NCI-H82 treated with DMSO at 0.1 percent for 48 hours (cell line): ENCODE measurements around the gene ATG2A.

Experiments used
- DNase-seq: peaks from one replicate; lab custom pipeline; 2025; ENCODE audit not compliant: unreplicated experiment; lab: John Stamatoyannopoulos, UW

The ATG2A gene

GRCh38 chr11:64925536-64926436 is 8.8 kb upstream of the ATG2A start:
- no peak for DNase-seq

DNA sequence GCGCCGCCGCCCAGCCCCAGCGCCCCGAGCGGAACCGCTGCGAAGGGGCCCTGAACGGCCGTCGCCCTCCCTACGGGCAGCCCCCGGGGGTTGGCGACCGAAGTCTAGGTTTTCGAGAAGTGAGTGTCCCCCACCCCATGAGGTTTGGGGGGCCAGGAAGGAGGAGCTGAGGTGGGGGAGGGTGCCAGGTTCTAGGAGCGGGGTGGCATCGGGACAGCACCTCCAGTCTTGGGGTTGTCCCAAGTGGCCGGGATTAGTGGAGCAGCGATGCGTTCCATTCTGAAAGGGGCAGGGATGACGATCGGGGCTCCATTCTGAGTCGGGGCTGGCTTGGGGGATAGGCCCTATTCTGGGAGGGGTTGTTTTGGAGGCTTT is 7.9 kb upstream of the ATG2A start:
- DNase-seq: no peak

DNA sequence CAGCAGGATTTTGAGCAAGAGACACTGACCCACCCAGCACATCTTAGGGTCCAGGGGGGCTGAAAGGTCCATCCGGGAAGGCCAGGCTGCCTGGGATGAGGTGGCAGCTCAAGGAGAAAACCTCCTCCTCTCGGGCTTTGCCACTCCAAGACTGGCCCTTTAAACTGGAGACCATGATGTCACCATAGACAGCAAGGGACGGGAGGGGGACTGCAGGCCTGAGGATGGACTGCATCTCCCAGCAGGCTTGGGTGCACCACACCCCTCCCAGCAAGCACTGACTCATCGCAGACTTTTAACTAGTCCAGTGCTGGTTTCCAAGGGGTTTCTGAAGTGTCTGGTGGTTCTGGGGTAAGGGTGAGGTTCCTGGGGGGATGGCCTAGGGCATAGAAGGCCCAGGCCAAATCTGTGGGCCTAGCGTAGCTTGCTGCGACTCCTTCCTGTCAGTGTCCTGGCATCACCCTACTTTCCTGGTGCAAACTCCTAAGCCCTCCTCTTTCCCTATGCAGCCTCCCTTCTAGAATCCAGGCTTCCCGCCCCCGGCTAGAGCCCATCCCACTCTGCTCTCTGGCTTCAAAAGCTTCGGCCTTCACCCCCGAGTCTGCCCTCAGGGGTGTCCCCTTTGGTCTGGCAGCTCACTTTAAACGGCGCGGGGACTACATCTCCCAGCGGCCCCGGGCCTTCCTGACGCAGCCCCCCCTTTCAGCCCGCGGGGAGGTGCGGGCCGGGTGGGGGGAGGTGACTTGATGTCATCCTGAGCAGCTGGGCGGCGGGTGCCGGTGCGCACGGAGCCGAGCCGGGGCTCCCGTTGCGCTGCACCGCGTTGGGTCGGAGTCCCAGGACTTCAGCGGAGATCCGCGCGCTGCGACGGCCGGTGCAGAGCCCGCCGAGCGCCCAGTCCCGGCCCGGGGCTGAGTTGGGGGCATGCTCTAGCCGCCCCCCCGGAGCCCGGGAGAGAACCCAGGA is 7.2 kb upstream of the ATG2A start, which contains the start of gene PPP2R5B:
Gene PPP2R5B, plus strand, starts transcription at position 746 of the 966 bp plus-strand sequence. CDS start 1,046 bp downstream, outside the sequence.
- peak; percentile 48 for DNase-seq

DNA sequence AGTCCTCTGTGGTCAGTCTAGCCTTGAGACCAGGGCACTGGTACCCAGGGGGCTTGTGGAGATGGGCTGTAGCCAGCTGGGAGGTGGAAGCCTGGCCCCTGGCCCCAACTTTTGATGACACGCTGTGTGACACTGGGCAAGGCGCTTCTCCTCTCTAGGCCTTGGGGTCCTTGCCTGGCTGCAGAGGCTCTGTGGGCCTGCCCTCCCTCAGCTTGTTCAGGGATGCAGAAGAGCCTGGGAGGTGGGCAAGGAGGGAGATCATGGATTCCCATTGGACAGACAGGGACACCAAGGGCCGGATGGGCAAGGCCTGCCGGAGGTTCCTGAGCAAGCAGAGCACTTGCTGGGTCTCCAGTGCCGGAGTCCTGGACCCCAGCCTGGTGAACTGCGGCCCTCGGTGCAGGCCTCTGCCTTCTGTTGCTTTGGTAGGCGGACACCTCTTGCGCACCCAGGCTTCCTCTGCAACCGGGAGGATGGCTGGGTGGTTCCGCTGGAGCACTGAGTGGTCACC is 6.2 kb upstream of the ATG2A start:
- no peak for DNase-seq

GRCh38 chr11:64921384-64921783 is 4.4 kb upstream of the ATG2A start:
- no peak for DNase-seq

- DNase-seq: no peak
Observed at GRCh38 chr11:64920124-64920523, 3.1 kb upstream of the ATG2A start.

DNA sequence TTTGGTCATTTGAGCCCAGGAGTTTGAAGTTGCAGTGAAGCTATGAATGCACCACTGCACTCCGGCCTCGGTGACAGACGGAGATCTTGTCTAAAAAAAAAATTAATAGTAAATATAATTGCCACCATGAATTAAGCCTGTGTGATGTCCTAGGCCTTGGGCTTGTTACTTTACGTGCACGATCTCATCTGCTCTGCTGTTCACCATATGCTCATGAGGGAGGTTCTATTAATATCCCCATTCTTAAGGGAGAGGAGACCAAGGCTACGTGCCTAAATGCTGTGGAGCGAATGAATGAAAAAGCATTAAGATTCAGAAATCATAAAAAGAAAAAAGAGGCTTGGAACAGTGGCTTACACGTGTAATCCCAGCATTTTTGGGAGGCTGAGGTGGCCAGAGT is 2.6 kb upstream of the ATG2A start:
- no peak for DNase-seq

- DNase-seq: no peak
Observed at GRCh38 chr11:64918017-64918416, 1.0 kb upstream of the ATG2A start.

GRCh38 chr11:64917663-64917995 is 620 bp upstream of the ATG2A start:
- no peak for DNase-seq

- DNase-seq: no peak
Observed at GRCh38 chr11:64916040-64916774, 802 bp downstream of the ATG2A start.

- DNase-seq: no peak
Observed at GRCh38 chr11:64915376-64915887, 1.6 kb downstream of the ATG2A start.

DNA sequence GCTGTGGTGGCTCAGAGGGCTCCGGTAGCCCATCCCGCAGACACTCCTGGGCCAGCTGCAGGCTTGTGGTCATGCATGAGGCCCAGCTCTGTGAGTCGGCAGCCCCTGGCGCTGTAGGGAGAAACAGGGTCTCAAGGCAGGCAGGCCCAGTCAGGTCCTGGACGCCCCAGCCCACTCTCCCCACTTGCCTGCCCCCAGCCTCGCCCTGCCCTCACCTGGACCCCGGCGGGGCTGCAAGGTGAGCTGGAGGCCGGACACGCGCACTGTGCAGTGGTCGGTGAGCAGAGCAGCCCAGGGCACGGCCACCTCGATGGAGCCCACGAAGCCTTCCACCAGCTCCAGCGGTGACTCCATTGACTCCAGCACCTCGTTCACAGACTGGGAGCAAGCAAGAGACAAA is 2.9 kb downstream of the ATG2A start:
- no peak for DNase-seq

DNA sequence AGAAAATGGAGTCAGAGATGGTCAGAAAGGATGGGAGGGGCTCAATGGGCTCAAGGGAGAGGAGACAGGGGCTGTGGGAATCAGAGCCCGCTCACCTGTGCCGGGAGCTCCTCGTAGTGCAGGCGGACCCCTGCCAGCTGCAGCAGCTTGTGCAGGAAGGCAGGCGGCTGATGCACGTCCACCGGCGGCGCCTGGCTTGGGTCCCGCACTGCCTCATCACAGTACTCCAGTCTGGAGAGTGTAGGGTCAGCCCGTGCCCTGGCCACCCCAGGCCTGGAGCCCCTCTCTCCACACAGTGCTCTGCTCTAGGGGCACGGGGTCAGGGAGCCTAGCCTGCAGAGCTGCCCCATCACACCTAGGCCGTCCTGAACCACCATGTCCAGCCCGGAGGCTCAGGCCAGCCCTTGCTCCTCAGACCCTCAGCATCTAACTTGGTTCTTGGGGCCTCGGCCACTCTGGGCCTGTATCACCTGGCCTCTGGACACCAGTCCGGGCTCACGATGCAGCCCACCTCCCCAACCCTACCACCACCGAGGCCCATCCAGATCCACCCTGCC is 3.8 kb downstream of the ATG2A start:
- DNase-seq: no peak

DNA sequence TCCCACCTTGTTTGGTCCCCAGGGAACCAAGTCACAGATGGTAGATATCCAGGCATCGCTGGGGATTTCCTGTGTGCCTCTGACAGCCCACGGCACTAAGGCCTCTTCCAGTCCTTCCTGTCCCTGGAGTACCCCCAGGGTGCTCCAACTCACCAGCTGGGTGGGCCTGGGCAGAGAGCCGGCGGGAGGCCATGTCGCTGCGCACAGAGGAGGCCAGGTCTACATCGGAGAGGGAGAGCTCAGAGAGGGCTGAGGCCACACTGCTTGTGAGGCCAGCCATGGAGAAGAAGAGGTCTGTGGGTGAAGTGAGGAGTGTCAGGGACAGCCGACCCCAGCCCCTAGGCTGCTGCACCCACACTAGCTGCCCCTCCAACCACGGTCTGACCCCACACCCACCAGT is 5.3 kb downstream of the ATG2A start:
- no peak for DNase-seq

DNA sequence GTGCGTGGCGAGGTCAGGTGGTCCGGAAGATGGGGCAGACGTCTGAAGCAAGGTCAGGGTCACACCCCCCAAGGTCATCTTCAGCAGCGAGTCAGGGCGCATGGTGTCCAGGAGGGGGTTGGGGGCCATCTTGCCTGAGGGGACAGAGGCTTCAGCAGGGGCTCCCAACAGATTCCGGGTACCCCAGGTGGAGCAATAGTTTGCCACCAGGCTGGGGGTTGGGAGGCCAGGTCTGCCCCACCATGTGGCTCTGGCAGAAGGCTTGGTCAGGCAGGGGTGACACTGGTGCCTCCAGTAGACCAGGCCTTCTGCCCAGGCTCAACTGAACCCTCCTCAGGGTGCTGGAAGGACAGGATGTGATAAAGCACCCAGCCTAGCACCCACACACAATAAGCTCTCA is 5.9 kb downstream of the ATG2A start:
- no peak for DNase-seq

- no peak for DNase-seq
Observed at GRCh38 chr11:64910451-64911093, 6.4 kb downstream of the ATG2A start.

GRCh38 chr11:64909653-64910343 is 7.2 kb downstream of the ATG2A start:
- DNase-seq: no peak

- DNase-seq: no peak
Observed at GRCh38 chr11:64908766-64909165, 8.2 kb downstream of the ATG2A start.

DNA sequence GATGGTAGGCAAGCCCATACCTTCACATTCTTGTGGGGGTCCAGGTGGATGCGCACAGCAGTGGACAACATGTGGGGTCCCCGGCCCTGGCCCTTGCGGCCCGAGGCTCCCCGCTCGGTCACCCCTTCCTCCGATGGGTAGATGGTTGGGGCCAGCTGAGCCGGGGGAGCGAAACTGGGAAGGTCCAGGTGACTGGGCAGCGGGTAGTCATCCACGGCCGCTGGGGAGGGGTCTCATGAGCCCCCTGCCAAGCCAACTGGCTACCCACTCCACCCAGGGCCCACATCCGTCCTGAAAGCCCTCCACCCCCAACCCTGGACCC is 10.7 kb downstream of the ATG2A start:
- DNase-seq: no peak
